Activated CD4-positive, alpha-beta T cell treated with anti-CD3 and anti-CD28 coated beads, Interleukin-2, amount 50 U/mL, for 16 hours (primary cell): ENCODE data around the gene ABCC9.

Experiments
- DNase-seq: peaks from one replicate; pipeline ENCODE4 v3.0.0-alpha.2; 2020

The ABCC9 gene

DNA sequence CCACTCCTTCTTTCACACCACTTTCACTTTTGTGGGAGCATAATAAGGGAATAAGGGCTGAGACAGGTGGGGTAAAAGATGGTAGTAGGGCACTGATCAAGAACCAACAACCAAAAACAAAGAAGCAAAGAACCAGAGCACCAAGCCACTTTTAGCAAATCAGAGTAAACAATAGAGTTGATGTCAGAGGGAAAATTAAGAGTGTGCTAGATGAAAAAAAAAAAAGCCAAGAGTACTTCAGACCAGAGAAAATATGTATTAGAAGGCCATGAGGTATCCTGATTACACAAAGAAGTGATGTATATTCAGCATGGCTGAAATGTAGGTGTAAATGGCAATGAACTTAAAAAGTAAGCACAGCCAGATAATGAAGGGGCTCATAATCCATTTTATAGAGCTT is 75.4 kb downstream of the ABCC9 start:
- no peak for DNase-seq

DNA sequence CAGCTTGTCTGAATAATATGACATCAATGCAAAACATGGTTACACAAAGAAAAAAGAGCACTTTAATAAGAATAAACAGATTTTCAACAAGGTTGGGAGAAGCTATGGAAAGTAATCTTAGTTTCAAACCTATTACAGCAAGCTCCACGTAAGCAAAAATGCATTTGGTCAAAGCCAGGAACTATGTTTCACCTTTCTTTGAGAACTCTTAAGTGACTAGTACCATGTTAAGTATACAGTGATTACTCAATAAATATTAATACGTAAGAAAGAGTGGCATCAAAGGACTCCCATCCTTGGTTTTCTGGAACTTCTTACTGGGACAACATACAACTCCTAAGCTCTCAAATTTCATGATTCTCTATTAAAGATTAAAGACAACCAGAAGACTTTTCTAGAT is 80.7 kb downstream of the ABCC9 start:
- no peak for DNase-seq

DNA sequence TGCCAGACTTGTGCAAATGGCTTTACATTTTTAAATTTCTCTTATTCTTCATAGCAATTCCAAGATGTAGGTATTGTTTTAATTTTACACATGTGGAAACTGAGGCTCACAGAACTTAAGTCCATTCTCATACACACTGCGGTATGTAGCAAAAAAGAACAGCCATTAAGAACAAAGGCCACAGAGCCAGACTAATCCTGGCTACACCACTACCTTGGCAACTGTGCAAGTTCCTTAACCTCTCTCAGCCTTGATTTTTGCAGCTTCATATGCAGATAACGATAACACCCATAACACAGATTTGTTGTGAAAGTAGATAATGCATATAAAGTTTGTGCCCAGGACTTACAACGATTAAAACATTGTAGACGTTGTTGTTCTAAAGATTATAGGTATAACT is 81.1 kb downstream of the ABCC9 start:
- DNase-seq, result no peak

DNA sequence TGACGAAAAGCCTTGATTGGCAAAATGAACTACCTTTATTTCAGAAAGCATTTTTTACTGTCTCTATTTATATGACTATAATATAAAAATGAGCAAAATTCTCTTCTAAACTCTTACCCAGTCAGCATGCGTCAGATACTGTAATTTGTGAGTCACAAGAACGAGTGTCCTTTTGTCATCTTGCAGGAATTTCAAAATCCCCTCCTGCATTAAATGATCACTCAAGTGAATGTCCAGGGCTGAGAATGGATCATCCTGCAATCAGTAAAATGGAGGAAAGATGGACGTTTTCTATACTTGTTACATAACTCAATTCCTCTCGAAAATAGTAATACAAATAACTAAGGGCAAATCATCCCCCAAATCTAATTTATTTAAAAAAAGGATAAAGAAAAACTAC is 89.0 kb downstream of the ABCC9 start:
- DNase-seq, result no peak

DNA sequence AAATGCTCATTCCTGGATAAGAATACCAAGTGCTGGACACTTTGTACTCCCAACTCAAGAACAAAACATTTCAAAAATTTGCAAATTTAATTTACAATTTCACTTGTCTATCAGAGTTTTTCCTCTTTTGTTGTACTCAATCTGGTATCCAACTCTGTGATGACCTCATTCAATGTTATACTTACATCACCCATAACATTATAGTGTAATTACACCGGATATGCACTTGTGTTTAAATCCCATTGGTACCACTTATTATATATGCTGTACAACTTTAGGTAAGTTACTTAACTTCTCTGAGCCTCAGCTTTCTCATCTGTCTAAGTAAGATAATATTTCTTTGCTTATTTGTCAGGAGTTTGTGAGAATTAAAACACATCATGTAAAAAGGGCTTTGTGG is 90.1 kb downstream of the ABCC9 start:
- no peak for DNase-seq

DNA sequence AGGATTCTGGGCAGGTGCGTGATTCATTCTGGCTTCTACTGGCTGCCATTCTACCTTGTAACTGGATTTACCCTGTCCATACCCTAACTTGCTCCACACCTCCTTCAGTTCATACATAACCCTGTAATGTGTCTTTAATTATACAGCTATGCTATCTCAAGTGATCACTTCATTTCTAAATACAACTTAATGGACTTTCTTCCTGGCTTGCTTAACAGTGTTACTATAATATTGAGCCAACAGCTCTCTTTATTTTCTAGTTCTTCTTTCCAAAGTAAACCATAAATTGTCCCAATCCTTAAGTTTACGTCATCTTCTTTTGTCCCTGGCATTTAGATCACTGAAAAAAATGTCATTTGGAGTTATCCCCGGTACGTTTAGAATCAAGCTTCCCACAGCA is 90.8 kb downstream of the ABCC9 start:
- DNase-seq, result no peak

DNA sequence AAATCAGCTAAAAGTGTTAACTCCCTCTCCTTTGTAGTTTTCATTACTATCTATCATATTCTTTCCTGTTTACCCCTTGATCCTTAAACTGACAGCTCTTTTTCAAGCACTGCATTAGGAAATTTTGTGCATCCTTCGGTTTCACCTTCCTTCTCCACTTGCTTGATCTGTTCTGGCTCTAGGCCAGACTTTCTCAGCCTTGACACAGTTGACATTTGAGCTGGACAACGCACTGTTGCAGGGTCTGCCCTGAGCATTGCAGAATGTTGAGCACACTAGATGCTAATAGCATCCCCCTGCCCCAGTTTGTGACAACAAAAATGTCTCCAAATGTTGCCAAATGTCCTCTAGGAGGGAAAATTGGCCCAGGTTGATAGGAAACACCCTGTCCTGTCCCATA is 91.3 kb downstream of the ABCC9 start:
- no peak for DNase-seq

DNA sequence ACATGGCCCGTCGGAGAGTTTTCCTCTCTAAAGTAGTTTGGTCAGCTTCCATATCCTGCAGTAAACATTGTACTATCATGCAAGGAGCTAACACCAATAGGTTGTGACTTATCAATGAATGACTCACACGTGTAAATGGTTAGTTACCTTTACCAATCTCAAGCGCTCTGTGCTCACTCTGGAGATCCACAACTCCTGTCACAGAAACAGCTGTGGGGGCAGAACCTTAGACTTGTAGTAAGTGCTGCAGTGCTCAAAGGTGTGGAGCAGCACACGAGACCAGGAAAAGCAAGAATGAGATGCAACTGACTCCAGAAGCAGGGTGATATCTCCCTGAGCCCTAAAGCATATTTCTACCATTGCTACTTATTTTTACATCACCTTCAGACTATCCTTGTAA is 93.0 kb downstream of the ABCC9 start:
- DNase-seq, result no peak

DNA sequence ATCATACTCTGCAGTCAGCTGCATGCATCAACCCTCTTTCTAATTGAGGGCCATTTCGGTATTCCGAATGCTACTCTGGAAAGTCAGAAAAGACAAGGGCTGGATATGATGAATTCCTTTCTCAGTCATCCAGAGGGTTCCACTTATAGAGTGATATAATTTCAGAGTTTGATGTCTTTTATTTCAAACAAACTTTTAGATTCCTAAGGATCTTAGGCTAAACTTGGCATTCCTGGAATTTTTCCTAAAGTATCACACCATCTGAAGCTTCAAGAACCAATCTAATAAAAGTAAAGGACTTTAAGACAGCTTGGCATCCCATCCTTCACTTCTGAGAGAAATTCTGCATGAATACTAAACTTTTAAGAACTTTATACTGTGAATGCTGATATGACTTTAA is 97.4 kb downstream of the ABCC9 start:
- DNase-seq, result no peak

DNA sequence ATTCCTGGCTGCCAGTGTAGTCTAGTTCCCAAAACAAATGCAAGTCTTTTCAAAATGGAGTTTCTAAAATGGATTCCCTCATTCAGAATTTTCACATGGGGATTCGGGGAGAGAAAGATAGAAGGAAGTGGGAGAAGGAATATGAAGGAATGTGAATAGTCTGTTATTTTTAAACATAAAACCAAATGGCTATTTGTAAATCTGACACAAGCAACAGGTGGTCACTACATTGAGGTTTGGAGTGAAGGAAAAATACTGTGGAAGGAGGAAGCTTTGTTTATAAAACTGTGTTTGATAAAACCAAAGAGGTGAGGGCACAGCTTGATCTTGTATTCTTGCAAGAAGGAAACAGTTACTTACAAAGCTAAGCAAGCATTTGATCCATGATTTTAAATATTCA is 101.5 kb downstream of the ABCC9 start:
- no peak for DNase-seq

DNA sequence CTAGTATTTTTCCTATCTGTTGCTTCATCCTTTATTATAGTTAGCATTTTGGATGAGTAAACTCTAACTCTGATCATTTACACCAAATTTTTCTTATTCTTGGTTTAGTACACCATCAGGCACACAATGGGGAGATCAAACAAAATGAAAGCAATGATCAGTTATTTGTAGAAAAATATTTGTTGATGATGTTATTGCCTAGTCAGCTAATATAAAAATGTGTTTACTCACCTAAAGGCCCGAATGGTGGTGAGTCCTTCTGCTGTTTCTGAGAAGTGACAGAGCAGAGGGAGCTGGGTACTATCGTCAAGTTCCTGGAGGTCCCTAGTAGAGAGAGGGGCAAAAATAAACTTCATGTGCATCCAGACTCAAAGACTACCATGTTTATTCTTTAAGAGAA is 103.4 kb downstream of the ABCC9 start:
- no peak for DNase-seq

DNA sequence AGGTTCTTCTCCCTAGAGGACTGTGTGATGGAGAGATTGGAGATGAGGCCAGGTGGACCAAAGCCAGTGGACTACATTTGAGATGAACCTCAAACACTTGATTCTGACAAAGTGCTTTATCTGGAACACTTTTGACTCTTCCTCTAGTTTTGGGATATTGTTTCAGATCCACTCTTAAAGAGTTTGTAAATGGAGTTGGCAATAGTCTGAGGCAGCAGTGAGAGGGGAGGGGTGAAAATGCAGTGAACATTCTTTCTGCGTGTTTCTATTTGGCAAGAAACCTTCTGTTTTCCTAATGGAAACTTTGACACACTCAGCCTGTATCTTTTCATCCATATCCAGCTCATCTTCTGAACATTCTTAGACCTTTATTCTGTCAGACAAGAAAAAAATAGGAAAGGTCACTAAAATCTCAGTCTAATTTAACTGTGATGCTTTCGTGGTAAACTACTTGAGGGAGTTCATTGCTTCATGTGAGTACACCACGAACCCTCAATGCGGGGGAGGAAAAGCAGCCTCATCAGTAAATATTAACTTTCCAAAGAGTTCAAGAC is 109.4 kb downstream of the ABCC9 start:
- DNase-seq, result no peak

DNA sequence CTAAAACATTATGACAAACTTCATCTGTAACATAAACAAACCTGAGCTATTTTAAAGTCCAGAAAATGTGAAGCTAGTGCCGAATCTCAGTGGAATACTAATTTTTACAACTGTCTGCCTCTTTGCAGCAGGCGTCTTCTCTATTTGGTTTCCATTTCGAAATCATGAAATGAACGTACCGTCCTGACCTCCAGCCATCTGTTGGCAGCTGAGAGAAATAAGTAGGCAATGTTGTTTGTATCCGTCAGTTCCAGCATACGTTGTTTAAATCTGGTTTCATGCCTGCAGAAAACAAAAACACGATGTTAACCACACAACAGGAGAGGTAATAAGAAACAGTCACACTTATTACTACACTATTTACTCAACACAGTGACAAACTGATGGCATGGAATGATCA is 112.4 kb downstream of the ABCC9 start:
- no peak for DNase-seq

DNA sequence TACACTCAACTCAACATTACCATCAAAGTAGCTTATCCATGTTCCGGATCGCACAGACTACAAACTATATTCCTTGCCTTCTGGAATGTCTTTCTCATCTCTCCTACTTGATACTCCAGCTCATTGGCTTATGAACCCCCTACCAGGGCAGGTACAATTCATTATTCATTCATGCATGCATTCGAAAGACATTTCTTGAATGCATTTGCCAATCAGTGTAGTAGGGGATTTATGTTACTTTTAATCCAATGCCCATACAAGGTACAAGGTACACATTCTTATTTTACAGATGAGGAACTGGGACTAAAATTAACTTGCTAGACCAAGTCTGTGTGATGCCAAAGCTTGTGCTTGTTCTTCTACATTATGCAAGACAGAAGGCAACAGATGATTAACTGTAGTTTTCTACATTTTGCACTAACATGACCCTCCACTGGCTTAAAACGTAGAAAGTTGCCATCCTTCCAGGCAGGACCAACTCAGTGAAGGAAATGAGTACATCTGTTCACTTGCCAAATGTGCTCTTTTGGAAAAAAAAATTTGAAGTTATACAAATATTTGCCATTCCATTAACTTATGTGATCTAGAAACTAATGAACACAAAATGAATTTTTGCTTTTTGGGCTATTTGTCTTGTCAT is 113.0 kb downstream of the ABCC9 start:
- DNase-seq, result no peak

DNA sequence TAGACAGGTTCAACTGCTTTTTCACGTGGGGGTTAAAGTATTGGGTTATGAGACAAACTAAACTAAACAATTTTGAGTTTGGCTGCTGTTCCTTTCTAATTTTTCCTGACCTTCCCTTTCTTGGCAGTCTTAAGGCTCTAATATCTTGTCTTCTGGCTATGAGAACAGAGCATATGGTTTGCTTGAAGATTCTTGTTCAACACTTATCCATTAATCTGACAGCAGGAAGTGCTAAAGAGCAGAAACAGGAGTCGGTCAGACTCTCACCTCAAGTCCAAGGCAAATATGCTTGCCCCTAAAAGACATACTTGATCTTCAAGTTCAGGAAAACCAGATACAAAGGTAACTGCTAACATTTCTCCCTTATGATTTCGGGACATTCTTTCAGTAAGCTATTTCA is 114.1 kb downstream of the ABCC9 start:
- DNase-seq, result no peak

DNA sequence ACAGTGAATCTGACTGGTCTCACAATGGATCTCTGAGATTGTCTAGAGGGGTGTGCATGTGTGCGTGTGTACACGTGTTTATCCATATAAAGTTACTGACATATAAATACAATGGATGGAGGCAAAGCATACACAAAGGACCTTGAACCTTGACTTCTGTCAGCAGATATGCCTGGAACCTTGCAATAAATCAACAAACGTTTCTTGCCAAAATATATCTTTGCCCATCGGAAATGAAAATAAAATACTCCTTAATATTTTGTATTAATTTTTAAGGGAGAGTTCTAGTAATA is 114.7 kb downstream of the ABCC9 start:
- DNase-seq, result no peak

DNA sequence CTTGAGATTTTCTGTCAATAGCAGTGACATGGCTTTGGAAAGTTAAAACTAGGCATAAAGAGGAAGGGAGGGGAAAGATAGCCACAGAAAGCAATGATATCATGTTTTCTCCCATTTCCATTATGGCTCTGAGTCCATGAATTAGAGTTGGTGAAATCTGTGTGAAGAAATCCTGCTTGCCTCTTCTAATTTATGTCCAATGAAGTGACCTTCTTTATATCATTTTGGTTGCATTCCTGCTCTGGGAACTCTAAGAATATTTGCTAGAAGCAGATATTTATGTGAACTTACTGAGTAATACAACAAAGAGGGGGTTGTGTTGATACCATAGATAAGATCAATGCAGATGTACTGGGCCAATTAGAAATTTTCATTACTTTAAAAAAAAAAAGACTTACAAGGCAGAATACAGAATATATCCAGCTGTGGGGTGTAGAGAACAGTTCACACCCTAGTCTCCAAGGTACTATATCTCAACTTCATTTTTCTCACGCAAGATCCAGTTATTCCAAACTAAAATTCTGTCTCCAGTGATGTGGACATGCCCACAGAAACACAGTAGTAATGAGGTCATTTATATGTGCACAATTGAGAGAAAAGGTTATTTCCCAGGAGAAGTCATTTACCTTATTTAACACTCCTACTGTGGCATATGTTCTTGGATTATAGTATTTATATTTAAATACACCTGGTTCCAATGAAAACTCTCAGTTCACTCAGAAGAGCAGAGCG is 115.2 kb downstream of the ABCC9 start:
- DNase-seq, result no peak

DNA sequence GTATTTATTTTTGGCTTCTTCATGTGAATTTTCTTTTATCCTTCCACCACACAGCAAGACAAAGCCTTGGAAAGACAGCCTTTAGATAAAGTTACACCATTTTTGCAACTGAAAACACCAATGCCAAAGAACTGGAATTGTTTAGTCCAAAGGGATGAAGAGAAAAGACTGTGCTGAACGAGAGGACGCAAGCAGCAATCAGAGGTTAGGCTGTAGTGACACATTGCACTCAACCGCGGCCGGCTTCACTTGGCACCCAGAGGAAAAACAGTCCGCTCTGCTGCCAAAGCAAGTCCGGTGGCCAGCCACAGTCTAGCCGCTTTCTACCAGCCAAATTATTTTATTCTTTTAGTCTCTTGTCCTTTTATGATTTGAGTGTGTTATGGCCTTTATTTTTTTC is 117.6 kb downstream of the ABCC9 start:
- no peak for DNase-seq

DNA sequence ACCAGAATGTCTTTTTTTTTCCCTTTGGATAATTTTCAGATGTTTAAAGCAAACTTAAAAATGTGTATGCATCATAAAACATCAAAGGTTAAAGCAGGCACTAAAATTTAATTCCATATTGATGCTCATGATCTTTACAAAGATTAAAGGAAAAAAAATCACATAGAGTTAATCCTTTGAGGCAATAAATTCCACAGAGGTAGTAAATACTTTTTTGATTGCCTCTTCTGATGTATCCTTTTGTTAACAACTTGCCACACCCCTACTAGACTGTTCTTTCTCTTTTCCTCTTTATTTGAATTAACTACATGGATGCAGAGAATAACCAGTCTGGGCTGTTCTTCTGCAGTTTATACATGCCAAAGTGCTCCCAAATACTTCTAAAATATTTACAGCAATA is 121.5 kb downstream of the ABCC9 start:
- DNase-seq, result no peak

DNA sequence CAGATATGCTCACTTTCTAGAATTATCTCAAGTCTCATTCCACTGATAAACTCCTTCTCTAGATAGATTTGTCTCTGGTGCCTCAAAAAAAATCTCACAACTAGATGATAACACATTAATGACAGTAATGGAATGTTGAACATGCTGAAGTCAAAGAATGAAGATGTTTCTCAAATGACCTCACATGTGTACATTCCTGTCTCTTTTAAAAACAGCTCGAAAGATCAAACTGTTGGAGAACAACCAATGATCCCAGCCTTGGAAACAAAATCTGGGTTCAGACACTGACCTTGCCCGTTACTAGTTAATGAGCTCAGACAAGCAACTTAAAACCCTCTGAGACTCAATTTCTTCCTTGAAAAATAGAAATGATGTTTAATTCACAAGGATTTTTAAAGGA is 122.0 kb downstream of the ABCC9 start:
- no peak for DNase-seq

DNA sequence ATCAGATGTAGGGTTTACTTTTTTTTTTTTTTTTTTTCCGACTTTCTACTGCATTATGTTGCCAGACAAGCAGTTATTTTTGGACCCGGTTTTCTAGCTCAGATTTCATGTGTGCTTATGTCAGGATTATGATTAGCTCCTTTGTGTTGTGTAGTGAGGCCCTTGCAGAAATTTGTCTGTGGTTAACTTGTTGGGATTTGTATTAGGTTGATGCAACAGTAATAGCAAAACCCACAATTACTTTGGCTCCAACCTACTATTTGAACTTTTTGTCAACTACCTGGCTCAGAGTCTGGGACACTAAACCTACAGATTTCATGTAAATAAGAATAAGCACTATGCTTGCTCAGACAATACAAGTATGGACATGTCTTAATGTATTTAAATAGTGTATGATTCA is 122.6 kb downstream of the ABCC9 start:
- DNase-seq, result no peak

DNA sequence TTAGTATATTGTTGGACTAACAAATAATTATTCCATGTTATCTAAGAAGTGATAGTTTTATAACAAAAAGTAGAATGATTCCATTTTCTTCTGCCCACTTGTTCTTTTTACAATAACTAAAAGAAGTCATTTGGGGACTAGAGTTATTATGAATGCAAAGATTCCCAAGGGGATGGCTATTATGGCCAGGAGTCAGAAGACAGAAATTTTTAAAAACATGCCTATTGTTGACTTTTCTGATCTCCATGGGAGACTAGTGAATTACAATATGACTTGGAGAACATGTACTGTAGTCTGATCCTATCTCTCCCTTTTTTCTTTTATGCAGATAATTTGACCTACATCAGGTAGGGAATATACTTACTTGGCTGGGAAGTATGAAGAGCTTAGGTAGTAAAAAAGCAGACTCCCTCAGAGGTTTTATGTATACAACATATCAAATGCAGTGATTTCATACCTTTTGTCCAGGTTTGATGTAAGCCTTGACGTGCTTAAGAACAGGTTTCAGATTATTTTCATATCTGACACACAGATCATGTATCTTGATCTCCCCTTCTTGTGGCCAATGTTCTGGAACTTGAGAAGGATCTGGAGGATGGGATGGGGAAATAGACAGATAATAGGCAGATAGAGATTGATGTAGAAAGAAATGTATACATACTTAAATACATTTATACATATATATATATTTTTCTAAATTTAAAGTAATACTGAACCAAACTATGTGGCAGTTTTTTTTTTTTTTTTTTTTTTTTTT is 125.7 kb downstream of the ABCC9 start:
- DNase-seq, result no peak

DNA sequence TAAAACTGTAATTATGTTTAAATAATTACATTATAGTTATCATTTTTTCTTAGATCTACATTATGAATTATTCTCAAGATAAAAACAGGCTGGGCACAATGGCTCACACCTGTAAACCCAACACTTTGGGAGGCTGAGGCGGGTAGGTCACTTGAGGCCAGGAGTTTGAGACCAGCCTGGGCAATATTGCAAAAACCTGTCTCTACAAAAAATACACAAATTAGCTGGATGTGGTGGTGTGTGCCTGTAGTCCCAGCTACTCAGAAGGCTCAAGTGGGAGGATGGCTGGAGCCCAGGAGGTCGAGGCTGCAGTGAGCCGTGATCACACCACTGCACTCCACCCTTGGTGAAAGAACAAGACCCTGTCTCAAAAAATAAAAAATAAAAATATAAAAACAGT is 126.4 kb downstream of the ABCC9 start:
- no peak for DNase-seq

DNA sequence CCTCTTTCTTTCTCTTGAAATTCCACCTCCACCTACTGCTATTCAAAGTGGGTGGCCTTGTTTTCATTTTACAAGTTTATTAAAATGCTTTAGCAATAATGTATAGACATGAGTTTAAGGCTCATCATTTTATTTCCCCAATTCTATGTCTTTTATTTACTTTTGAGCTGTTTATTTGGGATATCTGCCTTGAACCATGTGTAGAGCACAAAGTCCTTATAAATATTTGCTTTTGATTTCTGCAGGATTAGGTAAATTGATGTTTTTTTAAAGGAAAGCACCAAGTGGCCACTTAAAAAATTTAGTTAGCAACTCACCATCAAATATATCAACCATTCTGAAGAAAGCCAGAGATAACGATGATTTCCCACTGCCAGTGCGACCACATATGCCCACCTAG is 126.9 kb downstream of the ABCC9 start:
- DNase-seq, result no peak
